ENCODE measurements around the gene SLC66A1.

The SLC66A1 gene

GRCh38 chr1:19365721-19366120 is 53.6 kb downstream of the SLC66A1 start:
- DNase-seq: no peak

DNA sequence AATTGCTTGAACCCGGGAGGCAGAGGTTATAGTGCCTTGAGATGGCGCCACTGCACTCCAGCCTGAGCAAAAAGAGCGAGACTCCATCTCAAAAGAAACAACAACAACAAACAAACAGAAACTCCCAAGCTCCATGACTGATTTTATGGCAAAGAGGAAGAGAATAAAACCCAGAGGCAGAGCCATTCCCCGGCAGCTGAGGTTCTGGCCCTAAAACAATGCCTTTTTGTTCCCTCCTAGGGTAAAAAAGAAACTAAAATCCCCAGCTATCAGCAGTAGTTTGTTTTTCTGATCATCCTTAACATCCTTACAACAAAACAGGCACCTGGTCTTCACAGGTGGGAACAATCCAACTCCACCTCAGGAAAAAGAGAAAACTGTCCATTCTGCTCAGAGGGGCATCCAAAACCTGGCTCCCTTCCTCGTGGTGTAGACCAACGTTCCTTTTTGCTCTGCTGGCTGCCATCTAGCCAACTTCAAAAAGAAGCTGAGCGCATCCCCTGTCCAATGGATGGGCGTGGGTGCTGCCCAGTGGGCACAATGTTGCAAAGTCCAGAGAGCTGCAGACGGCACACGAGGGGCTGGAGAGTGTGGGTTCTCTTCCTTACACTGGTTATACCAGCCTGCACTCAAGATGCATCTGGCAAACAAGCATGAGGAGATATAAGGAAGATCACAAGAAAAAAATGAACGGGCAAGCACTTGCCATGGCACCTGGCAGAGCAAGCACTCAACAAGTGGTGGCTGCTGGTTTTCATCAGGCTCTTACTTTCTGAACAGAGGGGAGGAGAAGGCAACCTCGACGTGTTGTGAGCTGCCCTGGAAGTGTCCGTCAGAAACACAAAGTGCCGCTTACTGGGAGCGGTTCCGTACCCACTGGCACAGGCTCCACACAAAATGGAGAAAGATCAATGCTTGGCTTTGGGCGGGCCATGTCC is 54.7 kb downstream of the SLC66A1 start:
- DNase-seq: no peak

DNA sequence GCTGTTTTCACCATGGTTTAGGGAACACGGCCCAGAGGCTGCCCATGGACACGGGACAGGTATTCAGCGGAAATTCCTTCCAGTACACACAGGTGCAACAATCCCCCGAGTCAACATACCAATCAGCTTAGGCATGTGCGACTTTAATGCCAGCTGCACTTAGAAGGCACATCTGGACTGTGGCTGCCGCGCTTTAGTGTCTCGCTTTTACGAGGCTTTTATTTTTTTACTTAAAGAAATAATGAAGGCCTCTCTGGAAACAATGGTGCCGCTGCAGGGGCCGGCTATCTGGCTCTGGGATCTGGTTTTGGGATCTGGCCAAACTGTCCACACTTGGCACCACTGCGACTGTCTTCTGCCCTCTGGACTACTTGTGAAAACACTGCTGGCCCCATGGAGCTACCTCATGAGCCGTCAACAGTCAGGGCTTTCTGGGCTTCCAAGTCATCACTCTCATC is 55.5 kb downstream of the SLC66A1 start:
- no peak for DNase-seq

GRCh38 chr1:19368050-19368449 is 55.9 kb downstream of the SLC66A1 start:
- no peak for DNase-seq

GRCh38 chr1:19368964-19369363 is 56.8 kb downstream of the SLC66A1 start:
- DNase-seq: no peak

DNA sequence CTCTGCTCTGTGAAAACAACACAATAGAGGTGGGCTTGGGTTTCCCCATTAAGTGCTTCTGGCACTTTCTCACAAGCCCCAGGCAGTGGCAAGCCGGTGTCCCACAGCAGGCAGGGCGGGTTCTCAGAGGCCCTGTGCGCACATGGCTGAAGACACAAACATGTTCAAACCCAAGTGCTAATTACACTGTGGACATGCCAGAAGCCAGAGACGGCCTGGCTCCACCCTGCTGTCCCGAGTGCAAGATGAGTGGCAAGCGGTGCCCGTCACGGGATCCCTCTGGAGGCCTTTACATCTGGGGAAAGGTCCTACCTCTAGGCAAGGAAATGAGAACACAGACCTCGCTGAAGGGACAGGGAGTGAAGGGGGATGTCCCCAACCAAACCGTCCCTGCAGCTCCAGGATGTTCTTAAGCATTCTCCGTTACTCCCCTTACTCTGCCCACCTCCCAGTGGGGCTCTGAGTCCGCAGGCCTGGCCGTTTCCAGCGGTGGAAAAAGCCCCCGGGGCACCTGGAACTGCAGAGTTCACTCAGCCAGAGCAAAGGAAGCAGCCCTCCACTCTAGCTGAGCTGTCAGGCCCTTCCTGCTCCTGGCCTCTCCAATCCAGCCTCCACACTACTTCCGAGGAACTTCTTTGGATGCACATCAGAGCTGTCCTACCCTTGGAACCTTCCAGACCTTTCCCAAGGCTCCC is 57.4 kb downstream of the SLC66A1 start:
- DNase-seq: no peak

DNA sequence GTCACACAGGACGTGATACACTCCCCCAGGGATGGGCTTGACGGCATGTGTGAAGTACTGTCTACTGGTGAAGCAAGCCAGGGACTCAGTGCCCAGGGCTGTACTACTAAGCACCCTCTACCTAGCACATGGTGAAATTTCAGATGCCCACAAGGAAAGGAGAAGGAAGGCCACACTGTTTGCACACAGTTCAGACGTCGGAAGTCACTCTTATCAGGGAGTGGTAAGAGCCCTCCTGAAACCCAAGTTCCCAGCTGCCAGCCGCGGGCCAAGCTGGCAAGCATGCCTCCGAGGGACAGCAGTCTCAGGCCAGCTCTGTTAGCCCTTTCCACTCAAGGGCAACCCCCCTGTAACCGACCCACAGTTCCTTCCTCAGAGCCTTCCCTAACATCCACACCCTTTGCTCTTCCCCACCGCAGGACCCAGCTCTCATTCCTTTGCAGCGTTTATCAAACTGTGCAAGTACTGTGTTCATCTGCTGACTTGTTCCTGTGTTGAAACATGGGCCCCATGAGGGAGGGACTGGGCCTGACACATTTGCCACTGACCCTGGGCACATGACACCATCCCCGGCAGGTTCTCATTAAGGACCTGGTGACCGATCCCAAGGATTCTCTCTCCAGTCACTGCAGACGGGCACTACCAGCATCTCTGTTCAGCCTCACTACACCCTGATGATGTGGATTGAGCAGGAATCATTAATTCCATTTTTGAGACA is 58.5 kb downstream of the SLC66A1 start:
- DNase-seq: no peak

DNA sequence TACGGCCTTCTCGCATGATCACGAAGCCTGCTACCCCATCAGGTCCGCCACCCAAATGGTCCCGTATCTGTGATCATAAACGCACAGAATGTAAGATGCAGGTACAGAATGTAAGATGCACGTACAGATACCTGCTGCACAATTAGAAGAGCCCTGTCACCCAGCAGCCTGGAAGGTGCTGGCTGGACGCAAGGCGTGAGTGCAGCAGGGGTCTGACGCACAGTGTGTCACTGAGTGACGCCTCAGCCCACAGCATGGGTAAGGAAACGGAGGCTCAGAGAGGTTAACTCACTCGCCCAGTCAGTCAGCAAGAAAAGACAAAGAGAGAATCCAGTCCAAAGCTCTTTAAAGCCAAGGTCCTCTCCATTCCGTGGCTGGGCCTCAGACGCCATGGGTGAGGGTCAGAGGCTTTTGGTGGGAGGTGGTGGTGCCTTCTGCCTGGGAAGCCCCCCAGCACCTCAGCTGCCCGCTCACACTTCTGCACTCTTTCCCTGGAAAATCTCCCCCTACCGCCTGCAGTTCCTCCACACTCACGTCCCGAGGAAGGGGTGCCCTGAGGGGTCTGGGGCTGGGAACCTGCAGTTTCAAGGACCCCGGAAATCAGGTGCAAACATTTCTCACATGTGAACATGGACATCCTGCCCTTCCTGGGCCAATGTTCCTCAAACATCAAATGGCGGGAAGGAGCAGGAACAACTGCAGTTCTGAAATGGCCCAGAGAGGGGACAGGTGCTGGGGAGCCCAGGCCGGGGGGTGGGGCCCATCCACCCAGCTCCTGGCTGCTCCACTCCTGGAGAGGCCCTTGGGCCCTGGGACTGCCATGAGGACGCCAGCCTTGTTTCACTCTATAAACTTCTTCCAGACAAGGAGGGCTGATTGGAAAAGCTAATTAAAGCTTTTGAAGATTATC is 59.4 kb downstream of the SLC66A1 start:
- DNase-seq: no peak

- no peak for DNase-seq
Observed at GRCh38 chr1:19372136-19372514, 60.0 kb downstream of the SLC66A1 start.

- no peak for DNase-seq
Observed at GRCh38 chr1:19372602-19373001, 60.5 kb downstream of the SLC66A1 start.

DNA sequence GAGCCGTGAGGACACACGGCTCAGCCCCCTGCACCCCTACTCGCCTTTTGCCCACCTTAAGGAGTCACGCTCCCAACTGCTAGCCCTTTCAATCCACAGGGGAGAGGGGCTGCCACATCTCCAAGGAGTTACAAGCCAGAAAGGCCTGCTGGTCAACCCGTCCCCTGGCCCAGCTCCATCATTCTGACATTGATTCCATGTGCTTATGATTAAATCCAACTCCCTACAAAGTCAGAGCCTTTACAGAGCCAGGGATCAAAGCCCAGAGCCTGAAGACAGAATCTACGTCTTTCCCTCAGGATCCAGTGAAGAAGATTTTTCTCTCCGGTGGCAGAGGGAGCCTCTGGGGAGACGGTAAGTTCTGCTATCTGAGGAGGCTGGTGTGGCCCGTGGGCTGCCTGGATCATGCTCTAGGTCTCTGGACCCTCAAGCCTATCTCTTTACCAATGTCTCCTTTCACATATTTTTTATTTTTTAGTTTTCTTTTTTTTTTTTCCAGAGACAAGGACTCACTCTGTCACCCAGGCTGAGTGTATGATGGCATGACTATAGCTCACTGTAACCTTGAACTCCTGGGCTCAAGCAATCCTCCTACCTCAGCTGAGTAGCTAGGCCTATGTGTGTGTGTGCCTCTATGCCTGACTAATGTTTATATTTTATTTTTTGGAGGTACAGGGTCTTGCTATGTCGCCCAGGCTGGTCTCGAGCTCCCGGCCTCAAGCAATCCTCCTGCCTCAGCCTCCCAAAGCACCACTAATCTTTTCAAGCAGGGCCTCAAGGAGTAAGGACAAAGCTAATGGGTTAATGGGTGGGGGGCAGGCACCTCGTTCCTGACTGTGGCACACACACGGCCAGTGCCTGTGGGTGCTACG is 61.3 kb downstream of the SLC66A1 start:
- DNase-seq: no peak

DNA sequence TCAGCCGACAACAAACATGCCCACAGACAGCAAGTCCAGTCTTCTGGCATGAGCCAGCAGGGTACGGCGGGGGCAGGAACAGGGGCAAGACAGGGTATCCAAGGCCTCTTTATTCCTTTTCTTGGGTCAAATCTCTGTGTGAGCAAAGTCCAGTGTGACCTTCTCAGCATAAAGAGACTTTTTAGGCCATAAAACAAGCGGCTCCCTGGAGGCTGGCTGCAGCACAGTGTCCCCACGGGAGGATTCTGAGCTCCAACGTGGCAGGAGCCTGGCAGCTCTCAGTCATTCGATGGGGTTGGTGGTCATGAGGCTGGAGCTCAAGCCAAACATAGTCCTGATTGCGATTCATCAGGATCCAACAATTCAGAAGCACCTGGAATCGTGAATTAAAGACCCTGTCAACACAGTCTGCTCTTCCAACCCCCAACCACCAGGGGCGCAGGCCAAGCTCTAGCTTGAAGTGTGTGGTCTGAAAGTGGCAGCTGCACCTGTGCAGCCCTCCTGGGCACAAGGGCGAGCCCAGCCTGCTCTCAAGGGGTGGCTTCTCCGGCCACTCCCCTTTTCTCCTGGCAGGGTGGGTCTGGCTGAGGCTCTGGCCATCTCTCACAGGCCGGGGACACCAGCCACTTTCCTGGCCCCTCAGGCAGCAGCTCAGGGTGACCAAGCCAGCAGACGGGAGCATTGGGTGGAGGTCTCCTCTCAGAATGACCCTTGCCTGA is 62.1 kb downstream of the SLC66A1 start:
- DNase-seq: no peak

GRCh38 chr1:19374926-19375325 is 62.8 kb downstream of the SLC66A1 start:
- no peak for DNase-seq

DNA sequence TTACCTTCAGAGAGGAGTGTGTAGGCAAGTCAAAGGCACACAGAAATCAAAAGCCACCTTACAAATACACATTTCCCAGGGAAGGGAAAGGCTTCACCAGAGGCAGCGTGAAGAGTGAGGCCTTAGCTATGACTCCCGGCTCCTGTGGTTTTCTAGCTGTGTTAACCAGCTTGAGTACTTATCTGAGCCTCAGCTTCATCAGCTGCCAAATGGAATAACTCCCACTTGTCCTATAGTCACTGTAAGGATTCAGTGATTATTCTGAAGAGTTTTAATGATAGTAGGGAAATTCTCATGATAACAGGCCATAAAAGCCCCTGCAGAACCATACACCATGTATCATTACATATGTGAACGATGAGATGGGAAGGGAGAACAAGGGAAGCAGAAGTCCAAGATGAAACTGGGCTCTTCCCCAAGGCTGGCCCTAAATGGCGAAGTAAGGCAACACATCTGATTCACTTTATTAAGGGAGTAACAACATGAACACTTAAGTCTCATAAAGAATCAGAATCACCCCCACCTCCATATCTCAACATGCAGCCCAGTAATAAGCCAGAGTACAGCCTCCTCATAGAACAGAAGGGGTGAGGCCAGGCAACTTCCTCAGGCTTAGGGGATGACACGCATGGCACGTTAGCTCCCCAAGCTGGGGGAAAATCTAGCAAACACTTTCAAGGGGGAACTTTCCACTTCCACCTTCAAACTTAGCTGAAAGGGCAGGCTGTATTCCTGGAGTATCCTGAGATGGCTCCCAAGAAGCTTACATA is 63.7 kb downstream of the SLC66A1 start:
- no peak for DNase-seq

DNA sequence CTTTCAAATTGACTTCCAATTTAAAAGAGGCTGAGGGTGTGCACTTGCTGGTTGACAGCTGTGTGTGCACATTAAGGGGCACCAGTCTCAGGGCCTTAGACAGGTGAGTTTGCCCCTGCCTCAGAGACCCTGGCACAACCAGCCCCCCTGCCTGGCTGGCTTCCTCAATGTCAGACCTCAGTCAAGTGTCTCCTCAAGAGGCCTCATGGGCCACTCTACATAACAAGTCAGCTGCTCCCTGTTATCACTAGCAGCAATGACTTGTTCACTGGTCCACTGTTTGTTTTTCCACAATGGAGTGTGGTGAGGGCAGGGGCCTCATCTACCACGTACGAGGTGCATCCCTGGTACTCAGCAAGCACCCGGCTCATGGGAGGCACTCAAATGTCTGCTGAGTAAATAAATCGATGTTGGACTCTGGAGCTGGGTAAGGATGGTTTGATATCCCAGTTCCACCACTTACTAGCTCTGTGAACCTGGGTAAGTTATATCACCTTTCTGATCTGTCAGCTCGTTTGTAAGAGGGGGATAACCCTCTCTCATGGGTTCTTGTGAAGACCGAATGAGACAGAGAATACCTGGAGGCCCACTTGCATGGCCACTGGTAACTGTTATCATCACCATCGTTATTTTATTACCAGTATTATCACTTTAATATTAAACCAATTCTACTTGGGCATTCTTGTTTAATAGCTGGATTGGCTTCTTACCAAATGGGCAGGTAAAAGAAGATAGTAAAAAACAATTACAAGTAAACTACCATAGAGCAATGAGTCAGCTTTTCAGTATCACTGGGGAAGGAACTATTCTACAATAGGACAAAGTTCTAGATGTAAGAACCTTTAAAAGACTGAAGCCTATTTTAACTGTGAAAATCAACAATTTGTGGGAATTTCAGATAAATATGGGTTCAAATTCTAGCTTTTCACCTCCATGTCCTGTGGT is 64.6 kb downstream of the SLC66A1 start:
- DNase-seq: no peak

DNA sequence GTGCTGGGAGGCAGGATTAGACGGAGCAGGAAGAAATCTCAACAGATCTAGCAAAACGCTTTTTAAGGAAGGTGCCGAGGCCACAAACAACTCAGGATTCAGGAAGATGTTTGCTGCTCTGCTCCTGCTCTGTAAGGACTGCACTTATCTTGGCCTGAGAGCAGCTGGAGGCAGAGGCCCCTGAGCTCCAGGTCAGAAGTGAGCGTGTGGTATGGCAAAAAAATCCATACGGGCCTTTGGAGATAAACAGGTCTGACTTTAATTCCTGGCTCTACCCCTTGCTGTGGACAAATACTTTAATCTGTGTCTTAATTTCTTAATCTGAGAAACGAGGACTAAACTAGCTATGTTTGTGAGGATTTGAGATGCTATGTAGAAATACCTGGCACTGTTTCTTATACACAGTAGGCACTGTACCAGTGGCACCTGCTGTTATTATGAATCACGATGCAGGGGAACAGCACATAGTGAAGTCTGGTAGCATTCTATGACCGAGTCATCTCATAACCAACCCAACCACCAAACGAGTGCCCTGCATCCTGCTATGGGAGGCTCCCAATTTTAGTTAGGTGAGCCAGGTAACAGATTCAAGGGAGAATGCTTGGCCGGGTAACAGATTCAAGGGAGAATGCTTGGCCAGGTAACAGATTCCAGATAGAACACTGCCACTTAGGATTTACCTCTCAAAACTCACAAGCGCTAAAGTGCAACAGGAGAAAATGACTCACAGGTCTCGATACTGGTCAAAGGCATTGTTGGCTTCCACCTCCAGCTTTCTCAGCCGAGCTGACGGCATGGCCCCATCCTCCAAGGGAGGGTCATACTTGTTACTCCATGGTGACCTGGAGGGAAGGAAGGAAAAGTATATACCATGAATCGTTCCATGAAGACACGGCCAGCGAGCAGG is 65.9 kb downstream of the SLC66A1 start:
- no peak for DNase-seq

All from cortex of kidney (tissue), 1 donor.